H1 (cell line): Measurements from ENCODE around the gene ABL1. TPM values are rescaled to one million over a fixed set of nuclear protein-coding genes. Genes with fewer than 3 reads are reported as not detected.
A peak's percentile ranks its signal among the peaks of the same experiment; 100 is the strongest.

Source experiments
- CTCF ChIA-PET: fragments of 300-600 bp; sonication (Branson Sonifier 250); formaldehyde crosslinking; loops from one replicate; lab custom pipeline; 2021; ENCODE audit not compliant: partially characterized antibody; lab: Charles Lee
- POLR2A ChIA-PET: fragments of 300-600 bp; sonication (Branson Sonifier 250); formaldehyde crosslinking; loops from one replicate; lab custom pipeline; 2021; ENCODE audit warnings: inconsistent platforms; ENCODE audit not compliant: partially characterized antibody; lab: Charles Lee
- DNase-seq, 2 experiments: peaks; one replicate each; pipeline versions ENCODE4 v3.0.0 to v3.0.0-alpha.2; 2010 to 2022; ENCODE audit warnings: low spot score in 2 of 2, low read depth in 1 of 2, mixed read lengths in 1 of 2
- FAIRE-seq: peaks from 2 replicates; lab custom pipeline; 2011; peaks lifted over from hg19 to GRCh38; lab: Jason Lieb, UNC
- H2AFZ ChIP-seq: 2 replicates; pipeline ENCODE4 v1.8.1; 2012; ENCODE audit warnings: low read length, inconsistent platforms
- H2AK5ac ChIP-seq: 2 replicates; pipeline ENCODE4 v1.6.1; 2013; ENCODE audit warnings: low read depth, low read length
- H2BK120ac ChIP-seq: replicated peaks from 2 replicates; pipeline ENCODE3; 2013; ENCODE audit warnings: low read depth, low read length, inconsistent platforms
- H2BK12ac ChIP-seq: 2 replicates; pipeline ENCODE4 v1.6.1; 2013; ENCODE audit warnings: low read depth, low read length
- H2BK15ac ChIP-seq: 2 replicates; pipeline ENCODE4 v1.6.1; 2013; ENCODE audit warnings: low read length
- H2BK20ac ChIP-seq: 2 replicates; pipeline ENCODE4 v1.6.1; 2013; ENCODE audit warnings: low read length
- H2BK5ac ChIP-seq: 2 replicates; pipeline ENCODE4 v1.6.1; 2013; ENCODE audit warnings: low read depth, low read length
- H3K14ac ChIP-seq: 2 replicates; pipeline ENCODE4 v1.6.1; 2013; ENCODE audit warnings: inconsistent platforms; ENCODE audit not compliant: insufficient read length
- H3K18ac ChIP-seq: 2 replicates; pipeline ENCODE4 v1.6.1; 2013; ENCODE audit warnings: low read length; ENCODE audit errors: extremely low read depth
- H3K23ac ChIP-seq: 2 replicates; pipeline ENCODE4 v1.6.1; 2013; ENCODE audit warnings: inconsistent platforms; ENCODE audit not compliant: insufficient read length
- H3K23me2 ChIP-seq: 2 replicates; pipeline ENCODE4 v1.6.1; 2013; ENCODE audit warnings: low read depth, low read length
- H3K27ac ChIP-seq: 2 replicates; pipeline ENCODE4 v1.6.1; 2011; ENCODE audit warnings: low read depth, low read length, inconsistent platforms
- H3K27me3 ChIP-seq, 4 experiments: replicated peaks in 1 of 4; 1 replicate in 1 of 4; 2 replicates in 3 of 4; pipeline versions ENCODE4 v1.6.1 to v1.8.1; 2011 to 2013; ENCODE audit warnings: low read length in 3 of 4, mild to moderate bottlenecking in 3 of 4, inconsistent platforms in 2 of 4, mixed read lengths in 2 of 4, moderate library complexity in 1 of 4; ENCODE audit not compliant: control insufficient read depth in 3 of 4, insufficient read depth in 3 of 4; ENCODE audit errors: extremely low read depth in 1 of 4
- H3K36me3 ChIP-seq, 4 experiments: 2 replicates each; pipeline versions ENCODE4 v1.6.1 to v1.8.1; 2011 to 2013; ENCODE audit warnings: mild to moderate bottlenecking in 4 of 4, low read length in 3 of 4, moderate library complexity in 2 of 4, control low read depth in 1 of 4, inconsistent platforms in 1 of 4; ENCODE audit not compliant: insufficient read depth in 4 of 4, control insufficient read depth in 2 of 4
- H3K4ac ChIP-seq: replicated peaks from 2 replicates; pipeline ENCODE3; 2013; ENCODE audit warnings: low read length, low read depth, mixed read lengths, inconsistent platforms; ENCODE audit not compliant: insufficient read length
- H3K4me1 ChIP-seq, 4 experiments: replicated peaks in 1 of 4; 1 replicate in 1 of 4; 2 replicates in 3 of 4; pipeline versions ENCODE4 v1.6.1 to v1.8.1; 2011 to 2013; ENCODE audit warnings: low read length in 3 of 4, inconsistent platforms in 2 of 4, mixed read lengths in 1 of 4; ENCODE audit not compliant: insufficient read depth in 4 of 4, control insufficient read depth in 3 of 4
- H3K4me2 ChIP-seq, 2 experiments: 2 replicates each; pipeline versions ENCODE4 v1.6.1 to v1.8.1; 2011 to 2013; ENCODE audit warnings: low read depth in 2 of 2, low read length in 2 of 2, control low read depth in 1 of 2, inconsistent platforms in 1 of 2, mild to moderate bottlenecking in 1 of 2; ENCODE audit not compliant: insufficient read depth in 1 of 2
- H3K4me3 ChIP-seq, 4 experiments: fragments of 200-600, 300-600 bp in 1 of 4; sonication (generic), shearing (Covaris generic), sonication (Bioruptor Twin) in 1 of 4; 2 replicates each; pipeline versions ENCODE4 v1.5.1 to v1.8.1; 2011 to 2016; ENCODE audit warnings: low read length in 4 of 4, low read depth in 3 of 4, control low read depth in 2 of 4, inconsistent platforms in 2 of 4, mild to moderate bottlenecking in 2 of 4, mixed read lengths in 1 of 4, moderate library complexity in 1 of 4; ENCODE audit not compliant: insufficient read depth in 2 of 4; ENCODE audit errors: extremely low read depth in 1 of 4
- H3K56ac ChIP-seq: replicated peaks from 2 replicates; pipeline ENCODE3; 2013; ENCODE audit warnings: low read depth, mild to moderate bottlenecking, mixed read lengths, low read length, inconsistent platforms; ENCODE audit not compliant: insufficient read length
- H3K79me1 ChIP-seq: 2 replicates; pipeline ENCODE4 v1.6.1; 2013; ENCODE audit warnings: low read depth, low read length, control low read depth
- H3K79me2 ChIP-seq, 2 experiments: 2 replicates each; pipeline versions ENCODE4 v1.6.1 to v1.8.1; 2012 to 2013; ENCODE audit warnings: low read length in 2 of 2, mild to moderate bottlenecking in 2 of 2, inconsistent platforms in 1 of 2; ENCODE audit not compliant: insufficient read depth in 2 of 2, control insufficient read depth in 1 of 2
- H3K9ac ChIP-seq, 4 experiments: replicated peaks in 1 of 4; 1 replicate in 1 of 4; 2 replicates in 3 of 4; pipeline versions ENCODE4 v1.6.1 to v1.8.1; 2011 to 2013; ENCODE audit warnings: low read depth in 3 of 4, low read length in 3 of 4, control low read depth in 2 of 4, mild to moderate bottlenecking in 2 of 4, moderate library complexity in 2 of 4, inconsistent platforms in 1 of 4; ENCODE audit errors: extremely low read depth in 1 of 4
- H3K9me3 ChIP-seq, 2 experiments: 2 replicates each; pipeline versions ENCODE4 v1.6.1 to v1.8.1; 2012 to 2013; ENCODE audit warnings: mild to moderate bottlenecking in 2 of 2, moderate library complexity in 2 of 2, control low read depth in 1 of 2, inconsistent platforms in 1 of 2, low read depth in 1 of 2, low read length in 1 of 2, mixed read lengths in 1 of 2; ENCODE audit not compliant: insufficient read depth in 2 of 2
- H4K20me1 ChIP-seq, 2 experiments: replicated peaks in 1 of 2; 2 replicates each; pipeline versions ENCODE3 to v1.8.1; 2011 to 2013; ENCODE audit warnings: inconsistent platforms in 2 of 2, low read length in 2 of 2, mild to moderate bottlenecking in 1 of 2; ENCODE audit not compliant: insufficient read depth in 2 of 2, control insufficient read depth in 1 of 2
- H4K5ac ChIP-seq: 2 replicates; pipeline ENCODE4 v1.6.1; 2013; ENCODE audit warnings: low read length, low read depth, mixed read lengths, inconsistent platforms; ENCODE audit not compliant: insufficient read length
- H4K8ac ChIP-seq: 2 replicates; pipeline ENCODE4 v1.8.0; 2013; ENCODE audit warnings: mild to moderate bottlenecking, moderate library complexity, low read length, inconsistent platforms; ENCODE audit not compliant: insufficient read depth; ENCODE audit errors: extremely low read depth
- H4K91ac ChIP-seq: replicated peaks from 2 replicates; pipeline ENCODE3; 2013; ENCODE audit warnings: low read length, mixed read lengths, inconsistent platforms; ENCODE audit not compliant: insufficient read length
- CTCF ChIP-seq, 3 experiments: IDR thresholded peaks; 1 replicate in 2 of 3; 2 replicates in 1 of 3; pipeline versions ENCODE4 v1.5.1 to v1.6.1; 2011; ENCODE audit warnings: low read length in 3 of 3, mild to moderate bottlenecking in 3 of 3, inconsistent platforms in 2 of 3, low read depth in 1 of 3, moderate library complexity in 1 of 3; ENCODE audit not compliant: insufficient read depth in 1 of 3; ENCODE audit errors: control extremely low read depth in 1 of 3
- RAD21 ChIP-seq, 2 experiments: IDR thresholded peaks in 1 of 2; conservative IDR thresholded peaks in 1 of 2; 2 replicates each; pipeline ENCODE4 v1.6.1; 2011; ENCODE audit warnings: low read depth in 2 of 2, low read length in 2 of 2, improper control_type of control experiment in 1 of 2, inconsistent platforms in 1 of 2, mild to moderate bottlenecking in 1 of 2, moderate library complexity in 1 of 2
- RBBP5 ChIP-seq: IDR thresholded peaks from 2 replicates; pipeline ENCODE4 v1.7.1; 2012; ENCODE audit warnings: low read depth, mild to moderate bottlenecking, inconsistent platforms, low read length, moderate library complexity, borderline replicate concordance
- WGBS, 2 experiments: shearing (Covaris generic) in 1 of 2; methylation state at CpG; one replicate each; pipeline versions ENCODE4 v1.1.6 to v1.1.7; 2013 to 2015; ENCODE audit warnings: low lambda C conversion rate in 2 of 2, mixed read lengths in 2 of 2, inconsistent platforms in 1 of 2, low coverage in 1 of 2, missing lambda C conversion rate in 1 of 2; ENCODE audit not compliant: insufficient replicate concordance in 2 of 2, insufficient coverage in 1 of 2, insufficient read length in 1 of 2; ENCODE audit errors: extremely low coverage in 1 of 2, missing lambda C conversion rate in 1 of 2; 5-methylcytosine and 5-hydroxymethylcytosine counted together
- polyA plus RNA-seq, 7 experiments: library from polyadenylated mRNA; depleted of rRNA in 3 of 7; stranded (reverse) in 5 of 7; unstranded in 2 of 7; fragments of >200 nt in 5 of 7; fragments of 200-250 nt in 2 of 7; gene quantifications; 1 replicate in 5 of 7; 2 replicates in 1 of 7; 4 replicates in 1 of 7; pipeline versions ENCODE4 v1.2.1 to v1.2.3, GENCODE V29; 2011 to 2013; ENCODE audit warnings: missing spikeins in 2 of 7, mixed read lengths in 2 of 7
- total RNA-seq: library from RNA; stranded (reverse); fragmentation: NEBNext Ultra II Directional; extraction: Animal tissue kit (Norgen Biotek cat#: 25700); gene quantifications from 2 replicates; pipeline ENCODE4 v1.2.1, GENCODE V29; 2021

The ABL1 gene
- total and polyA plus RNA-seq, 2 of the 8 experiments (the other 6 are each of a cell fraction or from before 2014, with no cell fraction given): 35.3 to 104 TPM

- no peak overlapping the region for H3K23ac ChIP-seq
- H2BK5ac ChIP-seq: peak overlapping the region; percentile 79; the same call in 1 of the 2 replicates
- no peak overlapping the region for H2AFZ ChIP-seq
- no peak for FAIRE-seq
- H4K8ac ChIP-seq: no peak overlapping the region
- WGBS, 2 experiments: 92% methylated on average over 28 of the region's 28 CpGs; no CpG with 5 or more reads in 1 of the 2 experiments
- H2AK5ac ChIP-seq: no peak overlapping the region
- 0 out of 7 replicates have a peak, but pooled peaks cover 0 to 3% (median 0%) of the 10 kb centered on the region in 4 experiments for H3K4me1 ChIP-seq
- H3K14ac ChIP-seq: no peak overlapping the region
- no peak overlapping the region for H3K4me3 ChIP-seq
- H3K56ac ChIP-seq: no peak overlapping the region
- TF ChIP-seq RAD21 (IDR thresholded peaks at IDR 0.05 in 1 of 2, conservative IDR thresholded peaks at IDR 0.05 in 1 of 2; ENCODE audit: low read depth in 2 of 2, low read length in 2 of 2): peak; percentile 15 to 17; a peak in 2 of 4 replicates
- peak in 1 of 3 experiments; percentile 21; a peak in 1 of 4 replicates for TF ChIP-seq CTCF (IDR thresholded peaks at IDR 0.05; ENCODE audit: control extremely low read depth in 1 of 3, insufficient read depth in 1 of 3, low read depth in 1 of 3, low read length in 3 of 3)
- TF ChIP-seq RBBP5: no peak
- no peaks in the 10 kb centered on the region for H3K23me2 ChIP-seq
- no peak overlapping the region for H2BK20ac ChIP-seq
- H4K91ac ChIP-seq: no peak overlapping the region
- H2BK120ac ChIP-seq: no peak overlapping the region
- peak overlapping the region; percentile 46; the same call in 1 of the 2 replicates for H2BK12ac ChIP-seq
- H3K9ac ChIP-seq: no peak overlapping the region
- H3K27me3 ChIP-seq: no peaks in the 10 kb centered on the region
- no peak overlapping the region for H3K4ac ChIP-seq
- H3K79me2 ChIP-seq: peaks cover 0 to 37% of the 10 kb centered on the region in 2 experiments; a peak in 2 of 4 replicates
- H4K5ac ChIP-seq: no peak overlapping the region
- DNase-seq: no peak
- H3K4me2 ChIP-seq: no peak overlapping the region
- H4K20me1 ChIP-seq: peaks cover 15 to 27% of the 10 kb centered on the region in 2 experiments
- H3K9me3 ChIP-seq: no peaks in the 10 kb centered on the region
- 0 out of 2 replicates have a peak, but pooled peaks cover 2% of the 10 kb centered on the region for H3K79me1 ChIP-seq
- ChIA-PET POLR2A (interaction anchor here (2.0 kb wide), 1 partner anchor 159 kb away, joined by 6 read pairs; no protein-coding TSS in a partner anchor), CTCF (interaction anchor here (0.5 to 12.4 kb wide), 7 partner anchors 10 to 155 kb away, joined by 3 to 246 read pairs (median 5); no protein-coding TSS in a partner anchor)
- H3K36me3 ChIP-seq: peaks cover 13 to 29% (median 19%) of the 10 kb centered on the region in 4 experiments
- no peak overlapping the region for H3K27ac ChIP-seq
- H2BK15ac ChIP-seq: no peak overlapping the region
- no peak overlapping the region for H3K18ac ChIP-seq
Observed at GRCh38 chr9:130860458-130861316, 25.6 kb downstream of the ABL1 start.
